NOMO-1 treated with dmso at 0.1 percent for 144 hours (cell line): ENCODE data around the gene SLIT2.

Experiments
- DNase-seq: peaks from one replicate; lab custom pipeline; 2025; ENCODE audit not compliant: unreplicated experiment; lab: John Stamatoyannopoulos, UW

Gene SLIT2

GRCh38 chr4:20251796-20252655 lies at the start of gene SLIT2:
Gene SLIT2, plus strand, starts transcription at chr4:20251905. Its CDS starts 1,911 bp downstream, at chr4:20253816.
- DNase-seq: no peak

GRCh38 chr4:20203508-20203907 lies 48.2 kb upstream of the SLIT2 start:
- no peak for DNase-seq

GRCh38 chr4:20217521-20217920 lies 34.2 kb upstream of the SLIT2 start:
- no peak for DNase-seq

GRCh38 chr4:20217951-20218350 lies 33.8 kb upstream of the SLIT2 start:
- DNase-seq: no peak

- DNase-seq: no peak
Measured at GRCh38 chr4:20219521-20219920, 32.2 kb upstream of the SLIT2 start.

- DNase-seq: no peak
Measured at GRCh38 chr4:20237894-20238537, 13.7 kb upstream of the SLIT2 start.

- no peak for DNase-seq
Measured at GRCh38 chr4:20248155-20248558, 3.5 kb upstream of the SLIT2 start.

GRCh38 chr4:20249333-20249732 lies 2.4 kb upstream of the SLIT2 start:
- DNase-seq: no peak

- no peak for DNase-seq
Measured at GRCh38 chr4:20251031-20251795, 492 bp upstream of the SLIT2 start.

- DNase-seq: no peak
Measured at GRCh38 chr4:20252656-20253282, 1.1 kb downstream of the SLIT2 start.

GRCh38 chr4:20253283-20253734 lies 1.6 kb downstream of the SLIT2 start:
- DNase-seq: no peak

- DNase-seq: no peak
Measured at GRCh38 chr4:20253735-20254409, 2.2 kb downstream of the SLIT2 start.

GRCh38 chr4:20254511-20255250 lies 3.0 kb downstream of the SLIT2 start:
- no peak for DNase-seq

GRCh38 chr4:20255251-20255586 lies 3.5 kb downstream of the SLIT2 start:
- DNase-seq: no peak

GRCh38 chr4:20255823-20256222 lies 4.1 kb downstream of the SLIT2 start:
- no peak for DNase-seq

- no peak for DNase-seq
Measured at GRCh38 chr4:20256381-20256881, 4.7 kb downstream of the SLIT2 start.

GRCh38 chr4:20259707-20260106 lies 8.0 kb downstream of the SLIT2 start:
- no peak for DNase-seq

GRCh38 chr4:20260821-20261220 lies 9.1 kb downstream of the SLIT2 start:
- no peak for DNase-seq

GRCh38 chr4:20262221-20262620 lies 10.5 kb downstream of the SLIT2 start:
- DNase-seq: no peak

GRCh38 chr4:20264688-20265087 lies 13.0 kb downstream of the SLIT2 start:
- no peak for DNase-seq
